DMS 273 (cell line): ENCODE measurements around the gene CEP85L.

Experiments
- DNase-seq: peaks from one replicate; lab custom pipeline; 2025; ENCODE audit not compliant: unreplicated experiment; lab: John Stamatoyannopoulos, UW

Gene CEP85L

GRCh38 chr6:118546164-118546879 is 105.1 kb downstream of the CEP85L start:
- no peak for DNase-seq

GRCh38 chr6:118544105-118544504 is 107.3 kb downstream of the CEP85L start:
- no peak for DNase-seq

GRCh38 chr6:118542184-118542952 is 109.0 kb downstream of the CEP85L start:
- DNase-seq = no peak

- DNase-seq = no peak
These were observed 113.8 kb downstream of the CEP85L start for GRCh38 chr6:118537574-118537973.

GRCh38 chr6:118536478-118536877 is 114.9 kb downstream of the CEP85L start:
- DNase-seq = no peak

GRCh38 chr6:118535176-118535844 is 116.1 kb downstream of the CEP85L start:
- no peak for DNase-seq

- no peak for DNase-seq
These were observed 120.4 kb downstream of the CEP85L start for GRCh38 chr6:118530942-118531341.

- no peak for DNase-seq
These were observed 121.6 kb downstream of the CEP85L start for GRCh38 chr6:118529756-118530155.

GRCh38 chr6:118528129-118528528 is 123.3 kb downstream of the CEP85L start:
- DNase-seq = no peak

GRCh38 chr6:118525913-118526780 is 125.2 kb downstream of the CEP85L start:
- no peak for DNase-seq

- DNase-seq = no peak
These were observed 126.7 kb downstream of the CEP85L start for GRCh38 chr6:118524686-118525085.

GRCh38 chr6:118523216-118523615 is 128.2 kb downstream of the CEP85L start:
- DNase-seq = no peak

GRCh38 chr6:118522422-118522821 is 129.0 kb downstream of the CEP85L start:
- DNase-seq = no peak

- DNase-seq = no peak
These were observed 136.7 kb downstream of the CEP85L start for GRCh38 chr6:118514689-118515088.

- no peak for DNase-seq
These were observed 139.3 kb downstream of the CEP85L start for GRCh38 chr6:118511930-118512715.

- DNase-seq = peak; percentile 33
These were observed 142.3 kb downstream of the CEP85L start for GRCh38 chr6:118509009-118509617.

GRCh38 chr6:118507636-118508035 is 143.8 kb downstream of the CEP85L start:
- no peak for DNase-seq

- DNase-seq = no peak
These were observed 145.2 kb downstream of the CEP85L start for GRCh38 chr6:118506071-118506638.

- no peak for DNase-seq
These were observed 145.7 kb downstream of the CEP85L start for GRCh38 chr6:118505656-118506055.
